Esophagus squamous epithelium (tissue), 5 donors: ENCODE measurements around the gene MS4A10. TPM values are rescaled to one million over a fixed set of nuclear protein-coding genes. Genes with fewer than 3 reads are reported as not detected.

ENCODE experiments used
- DNase-seq: peaks from one replicate; lab custom pipeline; 2025; lab: John Stamatoyannopoulos, UW
- H3K27ac ChIP-seq, 4 donors: fragments of 200-600 bp; sonication (generic); one replicate each; pipeline ENCODE4 v1.5.1; 2016 to 2019; ENCODE audit warnings: mild to moderate bottlenecking in 1 of 4
- H3K27me3 ChIP-seq, 4 donors: fragments of 200-600 bp; sonication (generic); 1 replicate in 3 of 4; 2 replicates in 1 of 4; pipeline versions ENCODE4 v1.5.1 to v1.6.0; 2017 to 2021; ENCODE audit warnings: antibody characterized with exemption in 1 of 4
- H3K36me3 ChIP-seq, 3 donors: fragments of 200-600 bp; sonication (generic); one replicate each; pipeline ENCODE4 v1.5.1; 2016 to 2019
- H3K4me1 ChIP-seq, 3 donors: fragments of 200-600 bp; sonication (generic); one replicate each; pipeline ENCODE4 v1.5.1; 2017 to 2019
- H3K4me3 ChIP-seq, 4 donors: fragments of 200-600 bp; sonication (generic); 1 replicate in 3 of 4; 2 replicates in 1 of 4; pipeline ENCODE4 v1.5.1; 2016 to 2019; ENCODE audit warnings: mild to moderate bottlenecking in 2 of 4, moderate library complexity in 1 of 4
- H3K9me3 ChIP-seq, 3 donors: fragments of 200-600 bp; sonication (generic); one replicate each; pipeline ENCODE4 v1.5.1; 2016 to 2019
- POLR2A ChIP-seq, 4 donors: fragments of 450-650 bp; IDR thresholded peaks; one replicate each; pipeline ENCODE4 v1.6.1; 2017; ENCODE audit warnings: antibody characterized with exemption in 4 of 4, mild to moderate bottlenecking in 4 of 4, moderate library complexity in 3 of 4
- WGBS, 2 donors: methylation state at CpG; one replicate each; pipeline ENCODE4 v1.1.5; 2018; 5-methylcytosine and 5-hydroxymethylcytosine counted together
- intact Hi-C: fragments of 100-400 bp; cut with DNase I; formaldehyde crosslinking; loops from one replicate; pipeline ENCODE4 v1.15.0; 2022
- total RNA-seq, 4 donors: library from RNA; depleted of rRNA; stranded (reverse); fragments of >200 nt; gene quantifications; one replicate each; pipeline ENCODE4 v1.1.0, GENCODE V29; 2016
- TF ChIP-seq, protein P1 (sequence below), 6 experiments: fragments of 450-650 bp in 4 of 6; fragments of 200-600 bp in 2 of 6; sonication (generic) in 2 of 6; IDR thresholded peaks; one replicate each; pipeline ENCODE4 v1.5.1; 2016 to 2019; ENCODE audit warnings: antibody characterized with exemption in 6 of 6, mild to moderate bottlenecking in 4 of 6, moderate library complexity in 4 of 6
- donor health status: DM: yes; HTN: yes; CAD: no.

The MS4A10 gene
- total RNA-seq, 4 donors from 2014 or later, result not detected

DNA sequence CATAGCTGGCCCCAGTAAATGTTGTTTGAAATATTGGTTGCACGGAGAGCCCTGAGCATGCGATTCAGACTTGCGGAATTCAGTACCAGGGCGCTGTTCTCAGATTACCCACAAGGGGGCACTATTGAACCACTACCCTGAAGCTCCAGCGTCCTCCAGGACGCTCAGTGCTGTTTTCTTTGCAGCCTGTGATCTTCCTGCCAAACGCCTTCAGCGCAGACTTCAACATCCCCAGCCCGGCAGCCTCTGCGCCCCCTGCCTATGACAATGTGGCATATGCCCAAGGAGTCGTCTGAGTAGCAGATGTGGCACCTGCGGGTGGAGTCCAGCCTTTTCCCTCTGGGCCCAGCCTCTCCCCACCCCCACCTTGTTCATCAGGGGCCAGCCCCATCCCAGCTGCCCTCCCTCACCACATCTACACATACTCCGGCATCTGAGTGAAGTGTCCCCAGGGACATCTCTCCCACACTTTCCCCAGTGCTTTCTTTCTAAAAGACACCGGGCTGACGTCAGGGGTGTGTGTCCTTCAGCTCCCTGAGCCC lies 9.6 kb upstream of the MS4A10 start:
- H3K9me3 ChIP-seq, result no peaks in the 10 kb centered on the region
- TF ChIP-seq, protein P1, sequence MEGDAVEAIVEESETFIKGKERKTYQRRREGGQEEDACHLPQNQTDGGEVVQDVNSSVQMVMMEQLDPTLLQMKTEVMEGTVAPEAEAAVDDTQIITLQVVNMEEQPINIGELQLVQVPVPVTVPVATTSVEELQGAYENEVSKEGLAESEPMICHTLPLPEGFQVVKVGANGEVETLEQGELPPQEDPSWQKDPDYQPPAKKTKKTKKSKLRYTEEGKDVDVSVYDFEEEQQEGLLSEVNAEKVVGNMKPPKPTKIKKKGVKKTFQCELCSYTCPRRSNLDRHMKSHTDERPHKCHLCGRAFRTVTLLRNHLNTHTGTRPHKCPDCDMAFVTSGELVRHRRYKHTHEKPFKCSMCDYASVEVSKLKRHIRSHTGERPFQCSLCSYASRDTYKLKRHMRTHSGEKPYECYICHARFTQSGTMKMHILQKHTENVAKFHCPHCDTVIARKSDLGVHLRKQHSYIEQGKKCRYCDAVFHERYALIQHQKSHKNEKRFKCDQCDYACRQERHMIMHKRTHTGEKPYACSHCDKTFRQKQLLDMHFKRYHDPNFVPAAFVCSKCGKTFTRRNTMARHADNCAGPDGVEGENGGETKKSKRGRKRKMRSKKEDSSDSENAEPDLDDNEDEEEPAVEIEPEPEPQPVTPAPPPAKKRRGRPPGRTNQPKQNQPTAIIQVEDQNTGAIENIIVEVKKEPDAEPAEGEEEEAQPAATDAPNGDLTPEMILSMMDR (IDR thresholded peaks at IDR 0.05), result peak; percentile 83 to 92 (median 87)
- no peak for TF ChIP-seq POLR2A (IDR thresholded peaks at IDR 0.05)
- peaks cover 0 to 13% (median 3%) of the 10 kb centered on the region in 3 donors for H3K4me1 ChIP-seq
- no peak overlapping the region for H3K4me3 ChIP-seq
- no peaks in the 10 kb centered on the region for H3K36me3 ChIP-seq
- no peaks in the 10 kb centered on the region for H3K27me3 ChIP-seq
- no peak overlapping the region for H3K27ac ChIP-seq
- no peak for DNase-seq
- intact Hi-C loops, result no loop called here
- 13 to 16% methylated on average over 12 to 14 of the region's 15 CpGs for WGBS, 2 donors

DNA sequence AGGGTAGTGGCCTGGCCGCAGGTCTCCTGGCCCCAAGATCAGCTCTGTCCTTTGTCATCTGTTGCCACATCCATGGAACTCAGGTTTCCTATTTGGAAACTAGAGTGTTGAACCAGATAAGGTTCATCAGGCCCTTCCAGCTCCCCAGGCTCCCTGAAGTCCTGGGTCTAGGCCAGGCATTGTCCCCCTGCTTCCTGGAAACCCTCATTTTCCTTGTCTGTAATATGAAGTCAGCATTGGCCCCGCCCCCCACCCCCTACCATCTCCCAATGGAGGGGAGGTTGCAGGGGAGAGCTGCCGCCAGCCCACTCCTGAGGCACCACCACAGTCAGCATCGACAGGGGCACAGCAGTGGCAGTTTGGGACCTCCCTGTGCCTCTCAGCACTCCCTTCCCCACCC lies 9.0 kb upstream of the MS4A10 start:
- no peak overlapping the region for H3K27ac ChIP-seq
- TF ChIP-seq, protein P1 (IDR thresholded peaks at IDR 0.05), result no peak
- TF ChIP-seq POLR2A (IDR thresholded peaks at IDR 0.05), result no peak
- intact Hi-C loops, result no loop called here

DNA sequence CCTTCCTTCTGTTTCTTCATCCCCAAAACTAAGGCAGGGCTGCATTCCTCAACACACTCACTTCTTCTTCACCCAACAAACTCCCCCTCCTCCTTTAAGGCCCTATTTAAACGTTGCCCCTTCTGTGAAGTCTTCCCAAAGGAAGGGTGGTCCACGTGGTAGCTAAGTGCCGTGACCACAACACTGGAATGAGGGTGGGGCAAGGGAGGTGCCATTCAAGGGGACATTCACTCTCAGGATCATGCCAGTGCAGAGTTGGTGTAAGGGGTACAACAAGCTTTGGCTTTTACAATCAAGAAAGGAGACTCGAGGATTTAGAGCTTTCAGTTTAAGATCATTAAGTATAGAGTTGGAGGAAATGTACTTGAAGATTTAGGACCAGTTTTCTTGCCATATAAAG lies 8.0 kb upstream of the MS4A10 start:
- intact Hi-C loops, result no loop called here
- H3K36me3 ChIP-seq, result no peaks in the 10 kb centered on the region
- TF ChIP-seq POLR2A (IDR thresholded peaks at IDR 0.05), result no peak
- TF ChIP-seq, protein P1 (IDR thresholded peaks at IDR 0.05), result no peak
- H3K9me3 ChIP-seq, result no peaks in the 10 kb centered on the region
- H3K4me3 ChIP-seq, result no peak overlapping the region
- WGBS, 2 donors, result 35 to 46% methylated on average over 4 of the region's 4 CpGs
- no peaks in the 10 kb centered on the region for H3K27me3 ChIP-seq
- no peak overlapping the region for H3K27ac ChIP-seq
- no peak for DNase-seq
- peaks cover 0 to 13% (median 3%) of the 10 kb centered on the region in 3 donors for H3K4me1 ChIP-seq

More for the DNA sequence above, 9.0 kb upstream of the MS4A10 start:
- Histone ChIP-seq H3K36me3 (no peaks in the 10 kb centered on the region), H3K4me1 (peaks cover 0 to 13% (median 3%) of the 10 kb centered on the region in 3 donors), H3K4me3 (no peak overlapping the region), H3K27me3 (no peaks in the 10 kb centered on the region), H3K9me3 (no peaks in the 10 kb centered on the region)
- no peak for DNase-seq
- WGBS, 2 donors, result no CpG with 5 or more reads among the region's 4 CpGs

DNA sequence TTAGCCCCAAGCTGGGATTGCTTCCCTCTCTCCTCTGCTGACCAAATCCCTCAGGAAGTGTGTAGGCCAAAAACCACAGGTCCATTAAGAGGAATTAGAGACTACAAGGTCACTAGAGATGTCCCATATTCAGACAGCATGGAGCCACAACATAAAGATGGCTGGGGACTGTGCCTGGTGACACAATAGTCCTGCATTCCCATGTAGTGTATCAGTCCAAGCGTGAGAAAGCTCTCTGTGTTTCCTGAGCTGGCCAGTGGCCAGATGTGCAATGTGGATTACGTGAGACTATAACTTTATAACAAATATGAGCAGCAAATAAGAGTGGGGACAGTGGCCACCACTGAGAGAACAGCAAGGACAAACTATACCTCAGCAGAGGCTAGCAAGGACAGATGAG lies 7.6 kb upstream of the MS4A10 start:
- Histone ChIP-seq H3K4me3 (no peak overlapping the region), H3K36me3 (no peaks in the 10 kb centered on the region), H3K9me3 (no peaks in the 10 kb centered on the region), H3K27ac (no peak overlapping the region), H3K4me1 (peaks cover 0 to 13% (median 3%) of the 10 kb centered on the region in 3 donors), H3K27me3 (no peaks in the 10 kb centered on the region)
- no peak for TF ChIP-seq POLR2A (IDR thresholded peaks at IDR 0.05)
- TF ChIP-seq, protein P1 (IDR thresholded peaks at IDR 0.05), result no peak
- intact Hi-C loops, result no loop called here
- 28 to 32% methylated on average over 2 of the region's 2 CpGs for WGBS, 2 donors
- DNase-seq, result no peak

DNA sequence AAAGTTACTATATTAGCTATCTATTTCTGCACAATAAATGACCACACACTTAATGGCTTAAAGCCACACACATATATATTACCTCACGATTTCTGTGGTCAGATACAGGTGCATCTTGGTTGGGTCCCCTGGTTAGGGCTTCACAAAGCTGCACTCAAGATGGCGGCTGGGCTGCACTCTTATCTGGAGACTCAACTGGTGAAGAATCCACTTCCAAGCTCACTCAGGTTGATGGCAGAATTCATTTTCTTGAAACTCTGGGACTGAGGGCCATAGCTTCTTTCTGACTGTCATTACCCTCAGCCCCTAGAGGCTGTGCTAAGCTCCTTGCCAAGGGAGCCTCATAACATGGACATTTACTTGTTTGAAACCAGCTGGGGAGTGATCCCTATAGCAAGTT lies 5.1 kb upstream of the MS4A10 start:
- Histone ChIP-seq H3K27me3 (no peaks in the 10 kb centered on the region), H3K36me3 (no peaks in the 10 kb centered on the region), H3K27ac (no peak overlapping the region), H3K9me3 (no peaks in the 10 kb centered on the region), H3K4me1 (peaks cover 0 to 11% (median 3%) of the 10 kb centered on the region in 3 donors), H3K4me3 (no peak overlapping the region)
- intact Hi-C loops, result no loop called here
- TF ChIP-seq POLR2A (IDR thresholded peaks at IDR 0.05), result no peak
- TF ChIP-seq, protein P1 (IDR thresholded peaks at IDR 0.05), result no peak
- WGBS, 2 donors, result 30 to 77% methylated on average over 1 to 2 of the region's 2 CpGs
- DNase-seq, result no peak
